Right atrium auricular region (tissue), 2 donors: ENCODE data around the gene LRRC47. TPM values are rescaled to one million over a fixed set of nuclear protein-coding genes. Genes with fewer than 3 reads are reported as not detected.
A peak's percentile ranks its signal among the peaks of the same experiment; 100 is the strongest.
"Not testable (repeated sequence)": the region's sequence is repeated elsewhere in the genome, so short reads cannot be mapped to it uniquely, and the experiment has no call there.

ENCODE experiments used
- DNase-seq: peaks from one replicate; pipeline ENCODE4 v3.0.0-alpha.2; 2019; ENCODE audit warnings: low spot score
- H3K27ac ChIP-seq, 2 donors: fragments of 200-600 bp; sonication (generic); 1 replicate in 1 of 2; 2 replicates in 1 of 2; pipeline ENCODE4 v1.5.1; 2016 to 2019
- H3K27me3 ChIP-seq, 2 donors: fragments of 200-600 bp; sonication (generic); one replicate each; pipeline versions ENCODE4 v1.5.1 to v1.6.0; 2017 to 2019
- H3K36me3 ChIP-seq: fragments of 200-600 bp; sonication (generic); one replicate; pipeline ENCODE4 v1.5.1; 2016
- H3K4me1 ChIP-seq, 2 donors: fragments of 200-600 bp; sonication (generic); one replicate each; pipeline versions ENCODE4 v1.5.1 to v1.6.0; 2017 to 2019
- H3K4me3 ChIP-seq, 2 donors: fragments of 200-600 bp; sonication (generic); 1 replicate in 1 of 2; 2 replicates in 1 of 2; pipeline ENCODE4 v1.5.1; 2017 to 2019; ENCODE audit warnings: mild to moderate bottlenecking in 1 of 2, moderate library complexity in 1 of 2
- H3K9me3 ChIP-seq, 2 donors: fragments of 200-600 bp; sonication (generic); one replicate each; pipeline ENCODE4 v1.5.1; 2019
- CTCF ChIP-seq, 2 donors: fragments of 200-600 bp; sonication (generic); IDR thresholded peaks; one replicate each; pipeline ENCODE4 v1.5.1; 2019; ENCODE audit warnings: antibody characterized with exemption in 2 of 2
- total RNA-seq, 2 donors: library from RNA; depleted of rRNA; stranded (reverse); fragments of >200 nt; gene quantifications; one replicate each; pipeline ENCODE4 v1.1.0, GENCODE V29; 2016

LRRC47 gene
- total RNA-seq, 2 donors from 2014 or later, result 31.7 to 33.6 TPM

- H3K36me3 ChIP-seq, result no peaks in the 10 kb centered on the region
- no peak for TF ChIP-seq CTCF (IDR thresholded peaks at IDR 0.05)
- no peaks in the 10 kb centered on the region for H3K27me3 ChIP-seq
- no peaks in the 10 kb centered on the region for H3K4me1 ChIP-seq
- H3K9me3 ChIP-seq, result no peaks in the 10 kb centered on the region
- DNase-seq, result no peak
- H3K4me3 ChIP-seq, result no peak overlapping the region
- H3K27ac ChIP-seq, result no peak overlapping the region
Measured at GRCh38 chr1:3805038-3805437, 8.7 kb upstream of the LRRC47 start.

DNA sequence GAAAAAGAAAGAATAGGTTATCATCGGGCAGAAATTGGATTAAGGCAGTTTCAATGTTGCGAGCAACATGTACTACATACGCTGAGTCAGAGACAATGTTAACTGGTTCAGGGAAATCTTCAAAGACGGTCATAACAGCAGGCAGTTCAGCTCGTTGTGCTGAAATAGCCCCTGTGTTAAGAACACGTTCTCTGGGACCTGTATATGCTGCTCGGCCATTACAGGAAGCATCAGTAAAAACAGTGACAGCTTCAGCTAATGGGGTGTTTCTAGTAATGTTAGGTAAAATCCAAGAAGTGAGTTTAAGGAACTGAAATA is 8.3 kb upstream of the LRRC47 start:
- not testable (repeated sequence) for H3K4me3 ChIP-seq, H3K9me3 ChIP-seq, DNase-seq, H3K27me3 ChIP-seq, H3K4me1 ChIP-seq, H3K36me3 ChIP-seq, H3K27ac ChIP-seq

GRCh38 chr1:3803905-3804626 is 7.8 kb upstream of the LRRC47 start:
- Histone ChIP-seq H3K27ac (no peak overlapping the region), H3K9me3 (no peaks in the 10 kb centered on the region), H3K27me3 (no peaks in the 10 kb centered on the region), H3K4me3 (no peak overlapping the region), H3K36me3 (no peaks in the 10 kb centered on the region), H3K4me1 (no peaks in the 10 kb centered on the region)
- TF ChIP-seq CTCF (IDR thresholded peaks at IDR 0.05), result no peak
- no peak for DNase-seq

DNA sequence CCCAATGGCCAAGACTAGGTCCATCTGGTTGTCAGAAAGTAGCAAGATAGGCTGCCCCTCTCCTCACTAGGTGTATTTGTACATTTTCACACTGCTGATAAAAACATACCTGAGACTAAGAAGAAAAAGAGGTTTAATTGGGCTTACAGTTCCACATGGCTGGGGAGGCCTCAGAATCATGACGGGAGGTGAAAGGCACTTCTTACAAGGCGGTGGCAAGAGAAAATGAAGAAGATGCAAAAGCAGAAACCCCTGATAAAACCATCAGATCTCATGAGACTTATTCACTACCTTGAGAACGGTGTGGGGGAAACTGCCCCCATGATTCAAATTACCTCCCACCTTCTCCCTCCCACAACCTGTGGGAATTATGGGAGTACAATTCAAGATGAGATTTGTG is 4.5 kb upstream of the LRRC47 start:
- H3K4me1 ChIP-seq, DNase-seq, H3K27ac ChIP-seq, H3K27me3 ChIP-seq, H3K9me3 ChIP-seq, H3K36me3 ChIP-seq, H3K4me3 ChIP-seq: not testable (repeated sequence)

DNA sequence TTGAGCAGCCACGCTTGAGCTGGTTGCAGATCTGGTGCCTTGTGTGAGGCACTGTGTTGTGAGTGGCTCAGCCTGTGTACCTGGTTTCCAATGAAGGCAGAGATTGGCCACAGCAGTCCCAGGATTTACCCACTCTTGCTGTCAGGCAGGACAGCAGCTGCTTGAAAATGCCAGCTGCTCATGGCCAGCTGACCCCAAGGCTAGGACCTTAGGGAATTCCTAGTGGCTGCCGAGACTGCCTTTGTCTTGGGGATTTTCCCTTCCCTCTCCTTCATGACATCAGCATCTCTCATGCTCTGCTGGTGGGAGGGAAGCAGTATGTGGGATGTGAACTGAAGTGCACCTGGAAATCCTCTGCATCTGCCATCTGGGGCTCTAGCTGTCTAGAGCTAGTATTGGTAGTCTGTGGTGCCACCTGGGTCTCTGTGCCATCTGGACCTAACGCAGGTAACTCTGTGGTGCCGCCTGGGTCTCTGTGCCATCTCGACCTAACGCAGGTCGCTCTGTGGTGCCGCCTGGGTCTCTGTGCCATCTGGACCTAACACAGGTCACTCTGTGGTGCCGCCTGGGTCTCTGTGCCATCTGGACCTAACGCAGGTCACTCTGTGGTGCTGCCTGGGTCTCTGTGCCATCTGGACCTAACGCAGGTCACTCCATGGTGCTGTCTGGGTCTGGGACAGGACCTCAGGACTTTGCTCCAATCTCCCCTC is 3.8 kb upstream of the LRRC47 start:
- no peak overlapping the region for H3K27ac ChIP-seq
- no peaks in the 10 kb centered on the region for H3K36me3 ChIP-seq
- H3K9me3 ChIP-seq, result no peaks in the 10 kb centered on the region
- H3K4me3 ChIP-seq, result no peak overlapping the region
- no peak for DNase-seq
- H3K27me3 ChIP-seq, result no peaks in the 10 kb centered on the region
- no peak for TF ChIP-seq CTCF (IDR thresholded peaks at IDR 0.05)
- H3K4me1 ChIP-seq, result peaks cover 0 to 10% of the 10 kb centered on the region in 2 donors

DNA sequence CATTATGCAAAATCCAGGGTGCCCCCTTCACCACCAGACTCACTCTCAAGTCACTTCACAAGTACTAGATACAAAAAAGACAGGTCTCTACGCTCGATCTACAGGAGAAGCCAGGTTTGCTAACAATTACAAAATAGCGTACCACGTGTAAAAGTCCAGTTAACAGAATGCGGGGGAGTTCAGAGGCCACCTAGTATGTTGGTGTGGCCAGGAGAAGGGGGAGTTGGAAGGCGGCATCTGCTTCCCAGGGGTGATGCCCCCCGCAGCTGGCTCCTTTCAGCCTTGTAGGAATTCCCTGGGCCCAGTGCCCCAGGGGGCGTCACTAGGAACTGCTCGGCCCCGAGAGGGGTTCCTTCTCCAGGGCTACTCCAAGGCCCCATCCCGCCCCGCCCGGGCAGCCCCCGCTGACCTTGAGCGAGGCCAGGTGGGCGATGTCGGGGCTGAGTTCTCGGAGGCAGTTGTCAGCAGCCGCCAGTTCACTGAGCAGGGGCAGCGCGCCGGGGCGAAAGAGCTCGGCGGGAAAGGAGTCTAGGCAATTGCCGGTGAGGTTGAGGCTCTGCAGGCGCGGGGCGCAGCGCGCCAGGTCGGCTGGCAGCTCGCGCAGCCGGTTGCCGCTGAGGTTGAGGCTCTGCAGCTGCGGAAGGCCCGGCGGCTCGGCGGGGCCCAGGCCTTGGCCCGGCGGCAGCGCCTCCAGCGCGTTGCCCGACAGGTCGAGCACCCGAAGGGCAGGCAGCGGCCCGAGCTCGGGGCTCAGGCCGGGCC is 664 bp downstream of the LRRC47 start:
- DNase-seq, result no peak
- no peaks in the 10 kb centered on the region for H3K36me3 ChIP-seq
- no peaks in the 10 kb centered on the region for H3K9me3 ChIP-seq
- H3K27me3 ChIP-seq, result no peaks in the 10 kb centered on the region
- peak overlapping the region; percentile 90 to 97 for H3K4me3 ChIP-seq
- peak overlapping the region; percentile 70 to 76 for H3K27ac ChIP-seq
- TF ChIP-seq CTCF (IDR thresholded peaks at IDR 0.05), result no peak
- peaks cover 0 to 41% of the 10 kb centered on the region in 2 donors for H3K4me1 ChIP-seq
